Measurements from ENCODE around the gene CARD14.
A peak's percentile ranks its signal among the peaks of the same experiment; 100 is the strongest.
"Not testable (repeated sequence)": the region's sequence is repeated elsewhere in the genome, so short reads cannot be mapped to it uniquely, and the experiment has no call there.

Gene CARD14

GRCh38 chr17:80228477-80228876 lies 58.6 kb downstream of the CARD14 start:
- no peak for DNase-seq

GRCh38 chr17:80229011-80229410 lies 59.2 kb downstream of the CARD14 start:
- no peak for DNase-seq

- no peak for DNase-seq
Observed at GRCh38 chr17:80232438-80232837, 62.6 kb downstream of the CARD14 start.

- DNase-seq, result no peak
Observed at GRCh38 chr17:80233202-80233601, 63.4 kb downstream of the CARD14 start.

GRCh38 chr17:80236911-80237310 lies 67.1 kb downstream of the CARD14 start:
- no peak for DNase-seq

GRCh38 chr17:80237386-80237785 lies 67.6 kb downstream of the CARD14 start:
- no peak for DNase-seq

GRCh38 chr17:80242505-80242904 lies 72.7 kb downstream of the CARD14 start:
- DNase-seq, result no peak

GRCh38 chr17:80243526-80244433 lies 74.0 kb downstream of the CARD14 start:
- DNase-seq, result no peak

- DNase-seq, result not testable (repeated sequence)
Observed at GRCh38 chr17:80244448-80244847, 74.6 kb downstream of the CARD14 start.

- no peak for DNase-seq
Observed at GRCh38 chr17:80244871-80245509, 75.2 kb downstream of the CARD14 start.

- DNase-seq, result no peak
Observed at GRCh38 chr17:80245566-80246265, 75.9 kb downstream of the CARD14 start.

- no peak for DNase-seq
Observed at GRCh38 chr17:80246266-80246681, 76.4 kb downstream of the CARD14 start.

GRCh38 chr17:80246726-80247125 lies 76.9 kb downstream of the CARD14 start:
- DNase-seq, result no peak

- no peak for DNase-seq
Observed at GRCh38 chr17:80247561-80247960, 77.7 kb downstream of the CARD14 start.

- no peak for DNase-seq
Observed at GRCh38 chr17:80248001-80248893, 78.4 kb downstream of the CARD14 start.

- DNase-seq, result no peak
Observed at GRCh38 chr17:80248894-80249710, 79.3 kb downstream of the CARD14 start.

GRCh38 chr17:80251966-80252365 lies 82.1 kb downstream of the CARD14 start:
- DNase-seq, result no peak

GRCh38 chr17:80252871-80253270 lies 83.0 kb downstream of the CARD14 start:
- peak; percentile 93 for DNase-seq

- DNase-seq, result no peak
Observed at GRCh38 chr17:80253631-80254395, 84.0 kb downstream of the CARD14 start.

- DNase-seq, result peak; percentile 53
Observed at GRCh38 chr17:80254396-80255251, 84.8 kb downstream of the CARD14 start.
